Activated CD4-positive, alpha-beta T cell treated with anti-CD3 and anti-CD28 coated beads for 36 hours (primary cell): ENCODE results near the gene NEO1. TPM values are rescaled to one million over a fixed set of nuclear protein-coding genes. Genes with fewer than 3 reads are reported as not detected.

Experiments used
- ATAC-seq: fragments of 200-7000 bp; cut with Tn5 transposase; one replicate; pipeline ENCODE4 v1.10.0; 2021; ENCODE audit warnings: mild to moderate bottlenecking, moderate library complexity
- CTCF ChIA-PET: fragments of 350-600 bp; sonication (Branson Sonifier 250); formaldehyde crosslinking; loops from one replicate; lab custom pipeline; 2021; ENCODE audit warnings: antibody characterized with exemption; lab: Charles Lee
- POLR2A ChIA-PET: fragments of 350-600 bp; sonication (Branson Sonifier 250); formaldehyde crosslinking; loops from one replicate; lab custom pipeline; 2021; ENCODE audit warnings: antibody characterized with exemption, inconsistent platforms; lab: Charles Lee
- DNase-seq: peaks from one replicate; pipeline ENCODE4 v3.0.0-alpha.2; 2020
- H3K27ac Mint-ChIP-seq: one replicate; pipeline ENCODE4 v1.8.0; 2021; ENCODE audit warnings: mixed read lengths
- H3K27me3 Mint-ChIP-seq: one replicate; pipeline ENCODE4 v1.8.0; 2021; ENCODE audit warnings: mixed read lengths
- H3K36me3 Mint-ChIP-seq: one replicate; pipeline ENCODE4 v1.8.0; 2021; ENCODE audit warnings: low read depth, mixed read lengths
- H3K4me1 Mint-ChIP-seq: one replicate; pipeline ENCODE4 v1.8.0; 2021; ENCODE audit warnings: mixed read lengths
- H3K4me3 Mint-ChIP-seq: one replicate; pipeline ENCODE4 v1.8.0; 2021; ENCODE audit warnings: mild to moderate bottlenecking, moderate library complexity, mixed read lengths
- H3K9me3 Mint-ChIP-seq: one replicate; pipeline ENCODE4 v1.8.0; 2021; ENCODE audit warnings: low read depth, mixed read lengths
- intact Hi-C, 2 experiments: fragments of 100-400 bp; cut with DNase I in 1 of 2; cut with micrococcal nuclease in 1 of 2; formaldehyde crosslinking; loops; one replicate each; pipeline versions ENCODE4 v1.14.2 to v1.15.1; 2022 to 2024; cut with DNase I, micrococcal nuclease
- total RNA-seq, 2 experiments: library from RNA; stranded (reverse); gene quantifications; one replicate each; pipeline ENCODE4 v1.2.3, GENCODE V29; 2021

NEO1 gene
- total RNA-seq, 2 experiments from 2014 or later = 6.6 to 8.0 TPM

GRCh38 chr15:73326157-73326556 is 273.9 kb downstream of the NEO1 start:
- ATAC-seq = no peak
- Mint-ChIP-seq H3K9me3 (no peaks in the 10 kb centered on the region), H3K27me3 (peaks cover 3% of the 10 kb centered on the region), H3K36me3 (no peaks in the 10 kb centered on the region), H3K27ac (no peak overlapping the region), H3K4me3 (no peak overlapping the region), H3K4me1 (no peaks in the 10 kb centered on the region)
- no peak for DNase-seq
- POLR2A ChIA-PET = no interaction called here
- CTCF ChIA-PET = interaction anchor here (0.5 kb wide), 1 partner anchor 165 kb away, joined by 3 read pairs; no protein-coding TSS in a partner anchor
- intact Hi-C loops = loop anchor here in 1 of 2 experiments (10.0 kb wide), 1 partner anchor 59 kb away; no protein-coding TSS in a partner anchor

- Mint-ChIP-seq H3K27ac (no peak overlapping the region), H3K36me3 (no peaks in the 10 kb centered on the region), H3K9me3 (no peaks in the 10 kb centered on the region), H3K4me1 (no peaks in the 10 kb centered on the region), H3K4me3 (no peak overlapping the region), H3K27me3 (peaks cover 3% of the 10 kb centered on the region)
- intact Hi-C loops = loop anchor here in 1 of 2 experiments (10.0 kb wide), 1 partner anchor 57 kb away; no protein-coding TSS in a partner anchor
- no peak for DNase-seq
- no peak for ATAC-seq
- POLR2A ChIA-PET = no interaction called here
- CTCF ChIA-PET = no interaction called here
Observed at GRCh38 chr15:73328149-73328820, 276.0 kb downstream of the NEO1 start.

- Mint-ChIP-seq H3K9me3 (no peaks in the 10 kb centered on the region), H3K36me3 (no peaks in the 10 kb centered on the region), H3K27me3 (peaks cover 3% of the 10 kb centered on the region), H3K4me1 (no peaks in the 10 kb centered on the region), H3K27ac (no peak overlapping the region), H3K4me3 (no peak overlapping the region)
- CTCF ChIA-PET = interaction anchor here (0.6 kb wide), 1 partner anchor 702 kb away, joined by 3 read pairs; no protein-coding TSS in a partner anchor
- intact Hi-C loops = loop anchor here in 1 of 2 experiments (10.0 kb wide), 1 partner anchor 56 kb away; no protein-coding TSS in a partner anchor
- no peak for DNase-seq
- POLR2A ChIA-PET = no interaction called here
- ATAC-seq = no peak
Observed at GRCh38 chr15:73328981-73329380, 276.7 kb downstream of the NEO1 start.

- H3K9me3 Mint-ChIP-seq = no peaks in the 10 kb centered on the region
- H3K4me3 Mint-ChIP-seq = no peak overlapping the region
- H3K27me3 Mint-ChIP-seq = peaks cover 3% of the 10 kb centered on the region
- no peaks in the 10 kb centered on the region for H3K36me3 Mint-ChIP-seq
- POLR2A ChIA-PET = no interaction called here
- H3K27ac Mint-ChIP-seq = no peak overlapping the region
- no peaks in the 10 kb centered on the region for H3K4me1 Mint-ChIP-seq
- DNase-seq (no peak), ATAC-seq (no peak)
- intact Hi-C loops = loop anchor here in 1 of 2 experiments (10.0 kb wide), 1 partner anchor 55 kb away; no protein-coding TSS in a partner anchor
- CTCF ChIA-PET = interaction anchor here (0.6 to 0.7 kb wide), 2 partner anchors 654 to 702 kb away, joined by 3 read pairs; no protein-coding TSS in a partner anchor
Observed at GRCh38 chr15:73329501-73330200, 277.4 kb downstream of the NEO1 start.

GRCh38 chr15:73330206-73331051 is 278.2 kb downstream of the NEO1 start:
- intact Hi-C loops = no loop called here
- Mint-ChIP-seq H3K27ac (no peak overlapping the region), H3K4me3 (no peak overlapping the region), H3K36me3 (no peaks in the 10 kb centered on the region), H3K9me3 (no peaks in the 10 kb centered on the region), H3K27me3 (peaks cover 3% of the 10 kb centered on the region), H3K4me1 (no peaks in the 10 kb centered on the region)
- ATAC-seq (no peak), DNase-seq (no peak)
- ChIA-PET CTCF (interaction anchor here (0.7 kb wide), 1 partner anchor 655 kb away, joined by 3 read pairs; no protein-coding TSS in a partner anchor), POLR2A (no interaction called here)

- CTCF ChIA-PET = no interaction called here
- H3K4me1 Mint-ChIP-seq = no peaks in the 10 kb centered on the region
- peaks cover under 1% of the 10 kb centered on the region for H3K27me3 Mint-ChIP-seq
Observed at GRCh38 chr15:73331501-73331900, 279.2 kb downstream of the NEO1 start.

GRCh38 chr15:73331991-73332925 is 280.0 kb downstream of the NEO1 start:
- Mint-ChIP-seq H3K4me3 (no peak overlapping the region), H3K9me3 (no peaks in the 10 kb centered on the region), H3K27me3 (peaks cover 2% of the 10 kb centered on the region), H3K4me1 (no peaks in the 10 kb centered on the region), H3K36me3 (no peaks in the 10 kb centered on the region), H3K27ac (no peak overlapping the region)
- no peak for ATAC-seq
- DNase-seq = no peak
- intact Hi-C loops = no loop called here
- ChIA-PET POLR2A (no interaction called here), CTCF (interaction anchor here (0.8 kb wide), 1 partner anchor 24 kb away, joined by 3 read pairs; no protein-coding TSS in a partner anchor)

More at GRCh38 chr15:73331501-73331900, 279.2 kb downstream of the NEO1 start:
- intact Hi-C loops = no loop called here
- POLR2A ChIA-PET = no interaction called here
- no peak for DNase-seq
- Mint-ChIP-seq H3K4me3 (no peak overlapping the region), H3K36me3 (no peaks in the 10 kb centered on the region), H3K9me3 (no peaks in the 10 kb centered on the region), H3K27ac (no peak overlapping the region)
- no peak for ATAC-seq

- Mint-ChIP-seq H3K4me3 (no peak overlapping the region), H3K36me3 (no peaks in the 10 kb centered on the region), H3K9me3 (no peaks in the 10 kb centered on the region), H3K27ac (no peak overlapping the region), H3K4me1 (no peaks in the 10 kb centered on the region), H3K27me3 (peaks cover 2% of the 10 kb centered on the region)
- ChIA-PET POLR2A (no interaction called here), CTCF (interaction anchor here (0.8 kb wide), 1 partner anchor 24 kb away, joined by 3 read pairs; no protein-coding TSS in a partner anchor)
- ATAC-seq (no peak), DNase-seq (no peak)
- intact Hi-C loops = no loop called here
Observed at GRCh38 chr15:73333001-73333400, 280.7 kb downstream of the NEO1 start.

- H3K27me3 Mint-ChIP-seq = peaks cover 2% of the 10 kb centered on the region
- intact Hi-C loops = no loop called here
- CTCF ChIA-PET = no interaction called here
- DNase-seq (no peak), ATAC-seq (no peak)
- H3K9me3 Mint-ChIP-seq = no peaks in the 10 kb centered on the region
- no peaks in the 10 kb centered on the region for H3K36me3 Mint-ChIP-seq
- POLR2A ChIA-PET = no interaction called here
- no peak overlapping the region for H3K4me3 Mint-ChIP-seq
- no peak overlapping the region for H3K27ac Mint-ChIP-seq
- H3K4me1 Mint-ChIP-seq = no peaks in the 10 kb centered on the region
Observed at GRCh38 chr15:73334086-73334485, 281.8 kb downstream of the NEO1 start.

- intact Hi-C loops = no loop called here
- Mint-ChIP-seq H3K36me3 (no peaks in the 10 kb centered on the region), H3K9me3 (no peaks in the 10 kb centered on the region), H3K4me3 (no peak overlapping the region), H3K27ac (no peak overlapping the region), H3K27me3 (peaks cover 2% of the 10 kb centered on the region), H3K4me1 (no peaks in the 10 kb centered on the region)
- POLR2A ChIA-PET = no interaction called here
- DNase-seq (no peak), ATAC-seq (no peak)
- CTCF ChIA-PET = interaction anchor here (0.7 to 0.9 kb wide), 2 partner anchors 10 to 36 kb away, joined by 4 read pairs; no protein-coding TSS in a partner anchor
Observed at GRCh38 chr15:73335026-73335425, 282.8 kb downstream of the NEO1 start.
